Measurements from ENCODE around the gene TPRX2. TPM values are rescaled to one million over a fixed set of nuclear protein-coding genes. Genes with fewer than 3 reads are reported as not detected.

TPRX2 gene
- total and polyA plus RNA-seq, 2 experiments from 2014 or later: not detected

DNA sequence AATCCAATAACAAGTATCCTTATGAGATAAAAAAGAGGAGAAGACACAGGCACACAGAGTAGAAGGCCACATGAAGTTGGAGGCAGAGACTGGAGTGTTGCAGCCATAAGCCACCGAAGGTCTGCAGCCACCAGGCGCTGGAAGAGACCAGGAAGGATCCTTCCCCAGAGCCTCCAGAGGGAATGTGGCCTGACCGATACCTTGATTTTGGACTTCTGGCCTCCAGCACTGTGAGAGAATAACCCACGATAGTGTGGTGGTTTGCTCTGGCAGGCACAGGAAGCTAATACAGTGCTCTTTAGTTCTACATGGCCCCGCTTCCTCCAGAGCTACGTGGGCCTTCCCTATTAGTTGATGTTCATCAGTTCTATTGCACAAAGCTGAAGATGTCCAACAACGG lies 42.3 kb downstream of the TPRX2 start:
- no peak overlapping the region for H3K4me2 ChIP-seq
- H2AFZ ChIP-seq: no peak overlapping the region
- H3K36me3 ChIP-seq (ENCODE audit: insufficient read depth): no peaks in the 10 kb centered on the region
- H3K9me2 ChIP-seq (ENCODE audit: insufficient read depth): no peaks in the 10 kb centered on the region
- no peaks in the 10 kb centered on the region for H3K27me3 ChIP-seq (ENCODE audit: insufficient read depth)
- no peaks in the 10 kb centered on the region for H4K20me1 ChIP-seq (replicated peaks; ENCODE audit: insufficient read depth)
- TF ChIP-seq, protein P1, sequence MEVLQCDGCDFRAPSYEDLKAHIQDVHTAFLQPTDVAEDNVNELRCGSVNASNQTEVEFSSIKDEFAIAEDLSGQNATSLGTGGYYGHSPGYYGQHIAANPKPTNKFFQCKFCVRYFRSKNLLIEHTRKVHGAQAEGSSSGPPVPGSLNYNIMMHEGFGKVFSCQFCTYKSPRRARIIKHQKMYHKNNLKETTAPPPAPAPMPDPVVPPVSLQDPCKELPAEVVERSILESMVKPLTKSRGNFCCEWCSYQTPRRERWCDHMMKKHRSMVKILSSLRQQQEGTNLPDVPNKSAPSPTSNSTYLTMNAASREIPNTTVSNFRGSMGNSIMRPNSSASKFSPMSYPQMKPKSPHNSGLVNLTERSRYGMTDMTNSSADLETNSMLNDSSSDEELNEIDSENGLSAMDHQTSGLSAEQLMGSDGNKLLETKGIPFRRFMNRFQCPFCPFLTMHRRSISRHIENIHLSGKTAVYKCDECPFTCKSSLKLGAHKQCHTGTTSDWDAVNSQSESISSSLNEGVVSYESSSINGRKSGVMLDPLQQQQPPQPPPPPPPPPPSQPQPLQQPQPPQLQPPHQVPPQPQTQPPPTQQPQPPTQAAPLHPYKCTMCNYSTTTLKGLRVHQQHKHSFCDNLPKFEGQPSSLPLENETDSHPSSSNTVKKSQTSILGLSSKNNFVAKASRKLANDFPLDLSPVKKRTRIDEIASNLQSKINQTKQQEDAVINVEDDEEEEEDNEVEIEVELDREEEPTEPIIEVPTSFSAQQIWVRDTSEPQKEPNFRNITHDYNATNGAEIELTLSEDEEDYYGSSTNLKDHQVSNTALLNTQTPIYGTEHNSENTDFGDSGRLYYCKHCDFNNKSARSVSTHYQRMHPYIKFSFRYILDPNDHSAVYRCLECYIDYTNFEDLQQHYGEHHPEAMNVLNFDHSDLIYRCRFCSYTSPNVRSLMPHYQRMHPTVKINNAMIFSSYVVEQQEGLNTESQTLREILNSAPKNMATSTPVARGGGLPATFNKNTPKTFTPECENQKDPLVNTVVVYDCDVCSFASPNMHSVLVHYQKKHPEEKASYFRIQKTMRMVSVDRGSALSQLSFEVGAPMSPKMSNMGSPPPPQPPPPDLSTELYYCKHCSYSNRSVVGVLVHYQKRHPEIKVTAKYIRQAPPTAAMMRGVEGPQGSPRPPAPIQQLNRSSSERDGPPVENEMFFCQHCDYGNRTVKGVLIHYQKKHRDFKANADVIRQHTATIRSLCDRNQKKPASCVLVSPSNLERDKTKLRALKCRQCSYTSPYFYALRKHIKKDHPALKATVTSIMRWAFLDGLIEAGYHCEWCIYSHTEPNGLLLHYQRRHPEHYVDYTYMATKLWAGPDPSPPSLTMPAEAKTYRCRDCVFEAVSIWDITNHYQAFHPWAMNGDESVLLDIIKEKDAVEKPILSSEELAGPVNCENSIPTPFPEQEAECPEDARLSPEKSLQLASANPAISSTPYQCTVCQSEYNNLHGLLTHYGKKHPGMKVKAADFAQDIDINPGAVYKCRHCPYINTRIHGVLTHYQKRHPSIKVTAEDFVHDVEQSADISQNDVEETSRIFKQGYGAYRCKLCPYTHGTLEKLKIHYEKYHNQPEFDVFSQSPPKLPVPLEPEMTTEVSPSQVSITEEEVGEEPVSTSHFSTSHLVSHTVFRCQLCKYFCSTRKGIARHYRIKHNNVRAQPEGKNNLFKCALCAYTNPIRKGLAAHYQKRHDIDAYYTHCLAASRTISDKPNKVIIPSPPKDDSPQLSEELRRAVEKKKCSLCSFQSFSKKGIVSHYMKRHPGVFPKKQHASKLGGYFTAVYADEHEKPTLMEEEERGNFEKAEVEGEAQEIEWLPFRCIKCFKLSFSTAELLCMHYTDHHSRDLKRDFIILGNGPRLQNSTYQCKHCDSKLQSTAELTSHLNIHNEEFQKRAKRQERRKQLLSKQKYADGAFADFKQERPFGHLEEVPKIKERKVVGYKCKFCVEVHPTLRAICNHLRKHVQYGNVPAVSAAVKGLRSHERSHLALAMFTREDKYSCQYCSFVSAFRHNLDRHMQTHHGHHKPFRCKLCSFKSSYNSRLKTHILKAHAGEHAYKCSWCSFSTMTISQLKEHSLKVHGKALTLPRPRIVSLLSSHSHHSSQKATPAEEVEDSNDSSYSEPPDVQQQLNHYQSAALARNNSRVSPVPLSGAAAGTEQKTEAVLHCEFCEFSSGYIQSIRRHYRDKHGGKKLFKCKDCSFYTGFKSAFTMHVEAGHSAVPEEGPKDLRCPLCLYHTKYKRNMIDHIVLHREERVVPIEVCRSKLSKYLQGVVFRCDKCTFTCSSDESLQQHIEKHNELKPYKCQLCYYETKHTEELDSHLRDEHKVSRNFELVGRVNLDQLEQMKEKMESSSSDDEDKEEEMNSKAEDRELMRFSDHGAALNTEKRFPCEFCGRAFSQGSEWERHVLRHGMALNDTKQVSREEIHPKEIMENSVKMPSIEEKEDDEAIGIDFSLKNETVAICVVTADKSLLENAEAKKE (CRISPR knock-in tag; IDR thresholded peaks at IDR 0.05): no peak
- TF ChIP-seq EZH2 (IDR thresholded peaks at IDR 0.05; ENCODE audit: low read depth, unreplicated experiment) (no peak), ZNF331 (CRISPR knock-in tag; IDR thresholded peaks at IDR 0.05; ENCODE audit: low read depth) (no peak), JUNB (IDR thresholded peaks at IDR 0.05; ENCODE audit: unreplicated experiment) (no peak), POLR2AphosphoS5 (IDR thresholded peaks at IDR 0.05; ENCODE audit: low read depth) (no peak), NANOG (IDR thresholded peaks at IDR 0.05; ENCODE audit: borderline replicate concordance) (no peak), EZH2phosphoT487 (IDR thresholded peaks at IDR 0.05; ENCODE audit: unreplicated experiment) (no peak)
- TF ChIP-seq, protein P2, sequence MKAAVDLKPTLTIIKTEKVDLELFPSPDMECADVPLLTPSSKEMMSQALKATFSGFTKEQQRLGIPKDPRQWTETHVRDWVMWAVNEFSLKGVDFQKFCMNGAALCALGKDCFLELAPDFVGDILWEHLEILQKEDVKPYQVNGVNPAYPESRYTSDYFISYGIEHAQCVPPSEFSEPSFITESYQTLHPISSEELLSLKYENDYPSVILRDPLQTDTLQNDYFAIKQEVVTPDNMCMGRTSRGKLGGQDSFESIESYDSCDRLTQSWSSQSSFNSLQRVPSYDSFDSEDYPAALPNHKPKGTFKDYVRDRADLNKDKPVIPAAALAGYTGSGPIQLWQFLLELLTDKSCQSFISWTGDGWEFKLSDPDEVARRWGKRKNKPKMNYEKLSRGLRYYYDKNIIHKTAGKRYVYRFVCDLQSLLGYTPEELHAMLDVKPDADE (IDR thresholded peaks at IDR 0.05): no peak
- TF ChIP-seq, protein P3, sequence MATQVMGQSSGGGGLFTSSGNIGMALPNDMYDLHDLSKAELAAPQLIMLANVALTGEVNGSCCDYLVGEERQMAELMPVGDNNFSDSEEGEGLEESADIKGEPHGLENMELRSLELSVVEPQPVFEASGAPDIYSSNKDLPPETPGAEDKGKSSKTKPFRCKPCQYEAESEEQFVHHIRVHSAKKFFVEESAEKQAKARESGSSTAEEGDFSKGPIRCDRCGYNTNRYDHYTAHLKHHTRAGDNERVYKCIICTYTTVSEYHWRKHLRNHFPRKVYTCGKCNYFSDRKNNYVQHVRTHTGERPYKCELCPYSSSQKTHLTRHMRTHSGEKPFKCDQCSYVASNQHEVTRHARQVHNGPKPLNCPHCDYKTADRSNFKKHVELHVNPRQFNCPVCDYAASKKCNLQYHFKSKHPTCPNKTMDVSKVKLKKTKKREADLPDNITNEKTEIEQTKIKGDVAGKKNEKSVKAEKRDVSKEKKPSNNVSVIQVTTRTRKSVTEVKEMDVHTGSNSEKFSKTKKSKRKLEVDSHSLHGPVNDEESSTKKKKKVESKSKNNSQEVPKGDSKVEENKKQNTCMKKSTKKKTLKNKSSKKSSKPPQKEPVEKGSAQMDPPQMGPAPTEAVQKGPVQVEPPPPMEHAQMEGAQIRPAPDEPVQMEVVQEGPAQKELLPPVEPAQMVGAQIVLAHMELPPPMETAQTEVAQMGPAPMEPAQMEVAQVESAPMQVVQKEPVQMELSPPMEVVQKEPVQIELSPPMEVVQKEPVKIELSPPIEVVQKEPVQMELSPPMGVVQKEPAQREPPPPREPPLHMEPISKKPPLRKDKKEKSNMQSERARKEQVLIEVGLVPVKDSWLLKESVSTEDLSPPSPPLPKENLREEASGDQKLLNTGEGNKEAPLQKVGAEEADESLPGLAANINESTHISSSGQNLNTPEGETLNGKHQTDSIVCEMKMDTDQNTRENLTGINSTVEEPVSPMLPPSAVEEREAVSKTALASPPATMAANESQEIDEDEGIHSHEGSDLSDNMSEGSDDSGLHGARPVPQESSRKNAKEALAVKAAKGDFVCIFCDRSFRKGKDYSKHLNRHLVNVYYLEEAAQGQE (IDR thresholded peaks at IDR 0.05; ENCODE audit: unreplicated experiment): no peak
- H3K4me1 ChIP-seq (ENCODE audit: insufficient read depth): no peaks in the 10 kb centered on the region
- Mint-ChIP-seq H3K36me3 (ENCODE audit: low read depth) (no peaks in the 10 kb centered on the region), H3K27ac (no peak overlapping the region), H3K4me1 (peaks cover 3% of the 10 kb centered on the region), H3K4me3 (no peak overlapping the region), H3K9me3 (no peaks in the 10 kb centered on the region), H3K27me3 (ENCODE audit: insufficient read depth, low read depth, poor library complexity) (peaks cover 3% of the 10 kb centered on the region)
- H3K79me2 ChIP-seq (replicated peaks; ENCODE audit: insufficient read depth): no peaks in the 10 kb centered on the region
- H3K27ac ChIP-seq (ENCODE audit: low read depth): no peak overlapping the region
- no peaks in the 10 kb centered on the region for H3F3A ChIP-seq (replicated peaks; ENCODE audit: low read depth)
- DNase-seq (ENCODE audit: low spot score): no peak
- ATAC-seq: no peak
- no peak overlapping the region for H3K4me3 ChIP-seq

Data from GM23338 (cell line).